ENCODE results near the gene ATG4C.

ATG4C gene

DNA sequence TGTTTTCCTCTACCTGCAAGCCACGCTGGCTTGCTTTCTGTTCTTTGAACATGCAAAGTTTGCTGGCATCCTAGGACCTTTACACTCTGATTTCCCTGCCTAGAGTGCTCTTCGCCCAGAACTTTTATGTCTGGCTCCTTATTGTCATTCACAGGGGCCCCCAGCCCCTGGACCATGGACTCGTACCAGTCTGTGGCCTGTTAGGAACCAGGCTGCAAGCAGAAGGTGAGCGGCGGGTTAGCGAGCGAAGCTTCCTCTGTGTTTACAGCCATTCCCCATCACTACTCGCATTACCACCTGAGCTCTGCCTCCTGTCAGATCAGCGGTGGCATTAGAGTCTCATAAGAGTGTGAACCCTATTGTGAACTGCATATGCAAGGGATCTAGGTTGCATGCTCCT is 73.0 kb downstream of the ATG4C start:
- Mint-ChIP-seq H3K4me1 (no peaks in the 10 kb centered on the region), H3K27ac (no peak overlapping the region), H3K9me3 (no peaks in the 10 kb centered on the region), H3K36me3 (ENCODE audit: low read depth) (peaks cover 24% of the 10 kb centered on the region), H3K27me3 (ENCODE audit: low read depth, poor library complexity) (no peaks in the 10 kb centered on the region), H3K4me3 (no peak overlapping the region)
- DNase-seq = no peak
- TF ChIP-seq, protein P1, sequence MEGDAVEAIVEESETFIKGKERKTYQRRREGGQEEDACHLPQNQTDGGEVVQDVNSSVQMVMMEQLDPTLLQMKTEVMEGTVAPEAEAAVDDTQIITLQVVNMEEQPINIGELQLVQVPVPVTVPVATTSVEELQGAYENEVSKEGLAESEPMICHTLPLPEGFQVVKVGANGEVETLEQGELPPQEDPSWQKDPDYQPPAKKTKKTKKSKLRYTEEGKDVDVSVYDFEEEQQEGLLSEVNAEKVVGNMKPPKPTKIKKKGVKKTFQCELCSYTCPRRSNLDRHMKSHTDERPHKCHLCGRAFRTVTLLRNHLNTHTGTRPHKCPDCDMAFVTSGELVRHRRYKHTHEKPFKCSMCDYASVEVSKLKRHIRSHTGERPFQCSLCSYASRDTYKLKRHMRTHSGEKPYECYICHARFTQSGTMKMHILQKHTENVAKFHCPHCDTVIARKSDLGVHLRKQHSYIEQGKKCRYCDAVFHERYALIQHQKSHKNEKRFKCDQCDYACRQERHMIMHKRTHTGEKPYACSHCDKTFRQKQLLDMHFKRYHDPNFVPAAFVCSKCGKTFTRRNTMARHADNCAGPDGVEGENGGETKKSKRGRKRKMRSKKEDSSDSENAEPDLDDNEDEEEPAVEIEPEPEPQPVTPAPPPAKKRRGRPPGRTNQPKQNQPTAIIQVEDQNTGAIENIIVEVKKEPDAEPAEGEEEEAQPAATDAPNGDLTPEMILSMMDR (IDR thresholded peaks at IDR 0.05) = no peak

DNA sequence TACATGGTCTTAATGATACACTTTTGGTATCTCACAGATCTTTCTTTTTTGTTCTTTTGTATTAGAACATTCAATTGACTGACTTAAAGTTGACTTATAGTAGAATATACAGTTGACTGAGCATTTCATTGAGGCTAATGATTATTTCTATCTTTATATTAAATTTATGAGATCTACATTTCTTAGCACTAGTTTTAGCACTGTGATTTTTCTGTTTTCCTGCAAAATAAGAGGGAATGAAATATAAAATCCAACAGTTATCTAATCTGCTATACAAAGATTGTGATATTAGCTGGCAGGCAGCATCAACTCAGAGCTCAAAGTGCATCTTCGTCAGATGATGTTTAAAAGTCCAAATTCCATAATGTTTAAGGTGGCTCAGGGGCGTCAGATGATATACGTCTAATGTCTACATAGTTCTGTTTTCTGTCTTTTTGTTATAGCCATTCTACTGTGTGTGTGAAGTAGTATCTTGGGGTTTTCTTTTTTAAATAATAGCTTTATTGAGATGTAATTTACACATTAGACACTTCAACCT is 85.4 kb downstream of the ATG4C start:
- no peak for DNase-seq
- H3K36me3 Mint-ChIP-seq (ENCODE audit: low read depth) = no peaks in the 10 kb centered on the region
- no peak overlapping the region for H3K4me3 Mint-ChIP-seq
- no peaks in the 10 kb centered on the region for H3K9me3 Mint-ChIP-seq
- H3K27me3 Mint-ChIP-seq (ENCODE audit: low read depth, poor library complexity) = no peaks in the 10 kb centered on the region
- no peaks in the 10 kb centered on the region for H3K4me1 Mint-ChIP-seq
- H3K27ac Mint-ChIP-seq = no peak overlapping the region
- TF ChIP-seq, protein P1 (IDR thresholded peaks at IDR 0.05) = no peak

- Mint-ChIP-seq H3K36me3 (ENCODE audit: low read depth) (no peaks in the 10 kb centered on the region), H3K4me3 (no peak overlapping the region), H3K27ac (no peak overlapping the region), H3K9me3 (no peaks in the 10 kb centered on the region), H3K4me1 (no peaks in the 10 kb centered on the region), H3K27me3 (ENCODE audit: low read depth, poor library complexity) (no peaks in the 10 kb centered on the region)
- TF ChIP-seq, protein P1 (IDR thresholded peaks at IDR 0.05) = no peak
- no peak for DNase-seq
These were observed 86.2 kb downstream of the ATG4C start for GRCh38 chr1:62870148-62870547.

DNA sequence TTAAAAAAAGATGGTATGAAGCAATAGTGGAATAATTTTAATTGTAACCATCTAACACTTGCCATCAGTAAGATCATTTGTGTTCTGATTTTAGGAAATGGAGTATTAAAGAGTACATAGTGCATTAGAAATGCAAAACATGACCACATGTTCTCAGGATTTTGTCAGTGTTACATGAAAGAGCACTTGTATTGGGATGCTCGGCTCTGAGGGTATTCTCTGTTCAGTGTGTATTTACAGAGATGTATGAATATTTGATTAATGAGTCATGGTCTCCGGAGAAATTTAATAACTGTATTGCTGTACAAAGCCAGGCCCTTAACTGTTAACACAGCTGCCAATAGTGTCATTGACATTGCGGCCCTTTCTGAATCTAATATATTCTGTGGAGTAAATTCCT is 91.7 kb downstream of the ATG4C start:
- Mint-ChIP-seq H3K9me3 (no peaks in the 10 kb centered on the region), H3K4me1 (no peaks in the 10 kb centered on the region), H3K4me3 (no peak overlapping the region), H3K27me3 (ENCODE audit: low read depth, poor library complexity) (peaks cover 3% of the 10 kb centered on the region), H3K36me3 (ENCODE audit: low read depth) (no peaks in the 10 kb centered on the region), H3K27ac (no peak overlapping the region)
- TF ChIP-seq, protein P1 (IDR thresholded peaks at IDR 0.05) = no peak
- no peak for DNase-seq

DNA sequence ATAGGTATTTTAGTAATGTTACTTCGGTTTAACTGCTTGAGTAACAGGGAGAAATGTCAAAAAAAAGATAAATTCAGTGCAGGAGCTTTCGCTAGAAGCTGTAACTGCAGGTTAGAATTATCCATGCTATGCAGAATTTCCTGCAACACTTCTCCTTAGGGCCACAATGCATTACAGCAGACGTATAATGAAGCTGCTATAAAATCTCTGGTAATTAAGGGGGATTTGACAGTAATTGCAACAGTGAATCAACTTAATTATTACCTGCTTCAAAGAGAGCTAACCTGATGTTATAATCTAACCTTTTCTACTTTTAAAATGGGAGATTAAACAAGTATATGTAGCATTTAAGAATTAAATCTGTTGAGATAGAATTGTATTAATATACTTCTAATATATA is 92.6 kb downstream of the ATG4C start:
- Mint-ChIP-seq H3K36me3 (ENCODE audit: low read depth) (no peaks in the 10 kb centered on the region), H3K9me3 (no peaks in the 10 kb centered on the region), H3K27me3 (ENCODE audit: low read depth, poor library complexity) (peaks cover 3% of the 10 kb centered on the region), H3K4me1 (no peaks in the 10 kb centered on the region), H3K4me3 (no peak overlapping the region), H3K27ac (no peak overlapping the region)
- DNase-seq = no peak
- TF ChIP-seq, protein P1 (IDR thresholded peaks at IDR 0.05) = no peak

- TF ChIP-seq, protein P1 (IDR thresholded peaks at IDR 0.05) = no peak
These were observed 93.6 kb downstream of the ATG4C start for GRCh38 chr1:62877579-62877978.

More at GRCh38 chr1:62877579-62877978, 93.6 kb downstream of the ATG4C start:
- Mint-ChIP-seq H3K36me3 (ENCODE audit: low read depth) (no peaks in the 10 kb centered on the region), H3K27me3 (ENCODE audit: low read depth, poor library complexity) (peaks cover 3% of the 10 kb centered on the region), H3K27ac (no peak overlapping the region), H3K4me1 (no peaks in the 10 kb centered on the region), H3K4me3 (no peak overlapping the region), H3K9me3 (no peaks in the 10 kb centered on the region)
- DNase-seq = no peak

All from nephron progenitor cell (in vitro differentiated cells).